Thyroid gland (tissue), 4 donors: ENCODE data around the gene ARHGAP45.

ENCODE experiments used
- CTCF ChIP-seq, 6 experiments: fragments of 200-600 bp in 3 of 6; fragments of 450-650 bp in 3 of 6; sonication (generic) in 3 of 6; IDR thresholded peaks; one replicate each; pipeline ENCODE4 v1.5.1; 2016 to 2019; ENCODE audit warnings: antibody characterized with exemption in 6 of 6, mild to moderate bottlenecking in 2 of 6, inconsistent platforms in 1 of 6, moderate library complexity in 1 of 6
- POLR2A ChIP-seq, 2 donors: fragments of 450-650 bp; IDR thresholded peaks; one replicate each; pipeline ENCODE4 v1.6.1; 2017; ENCODE audit warnings: antibody characterized with exemption in 2 of 2, mild to moderate bottlenecking in 2 of 2, moderate library complexity in 1 of 2

- TF ChIP-seq CTCF (IDR thresholded peaks at IDR 0.05) (no peak), POLR2A (IDR thresholded peaks at IDR 0.05) (no peak)
These were observed 15.4 kb downstream of the ARHGAP45 start for GRCh38 chr19:1082165-1082927.
